Caco-2 (cell line): Measurements from ENCODE around the gene MT1E. TPM values are rescaled to one million over a fixed set of nuclear protein-coding genes. Genes with fewer than 3 reads are reported as not detected.

ENCODE experiments used
- BruUV-seq: library from RNA; stranded (reverse); fragments of 400-500 nt; replicated peaks from 2 replicates; lab custom pipeline; 2021; lab: Mats Ljungman, UMichigan
- CTCF ChIA-PET: fragments of 300-600 bp; sonication (Branson Sonifier 250); formaldehyde crosslinking; loops from one replicate; lab custom pipeline; 2022; ENCODE audit warnings: antibody characterized with exemption; lab: Charles Lee
- POLR2A ChIA-PET: fragments of 300-600 bp; sonication (Branson Sonifier 250); formaldehyde crosslinking; loops from one replicate; lab custom pipeline; 2022; ENCODE audit warnings: antibody characterized with exemption; lab: Charles Lee
- DNase-seq, 2 experiments: peaks; one replicate each; pipeline versions ENCODE4 v3.0.0 to v3.0.0-alpha.2; 2020 to 2022
- H3K27me3 ChIP-seq: replicated peaks from 2 replicates; pipeline ENCODE4 v1.6.0; 2011; ENCODE audit warnings: low read length; ENCODE audit not compliant: control insufficient read depth, insufficient read depth
- H3K36me3 ChIP-seq: 2 replicates; pipeline ENCODE4 v1.5.1; 2011; ENCODE audit warnings: low read length; ENCODE audit not compliant: control insufficient read depth, insufficient read depth
- H3K4me1 ChIP-seq: fragments of 250-450 bp; sonication (Bioruptor Pico); 2 replicates; pipeline ENCODE4 v1.5.1; 2020; ENCODE audit warnings: mild to moderate bottlenecking
- H3K4me3 ChIP-seq: 2 replicates; pipeline ENCODE4 v1.5.1; 2011; ENCODE audit warnings: low read depth, mild to moderate bottlenecking, control low read depth, low read length
- H3K9me3 ChIP-seq: fragments of 250-450 bp; sonication (Bioruptor Pico); 2 replicates; pipeline ENCODE4 v1.5.1; 2020; ENCODE audit warnings: mild to moderate bottlenecking, moderate library complexity
- H3K27ac Mint-ChIP-seq: one replicate; pipeline ENCODE4 v1.8.0; 2022; ENCODE audit warnings: mixed read lengths; ENCODE audit not compliant: unreplicated experiment
- H3K27me3 Mint-ChIP-seq: one replicate; pipeline ENCODE4 v1.8.0; 2022; ENCODE audit warnings: mixed read lengths; ENCODE audit not compliant: insufficient read depth, unreplicated experiment
- H3K36me3 Mint-ChIP-seq: one replicate; pipeline ENCODE4 v1.8.0; 2022; ENCODE audit warnings: mild to moderate bottlenecking, mixed read lengths; ENCODE audit not compliant: insufficient read depth, unreplicated experiment
- H3K4me1 Mint-ChIP-seq: one replicate; pipeline ENCODE4 v1.8.0; 2022; ENCODE audit warnings: low read depth, mixed read lengths; ENCODE audit not compliant: unreplicated experiment
- H3K4me3 Mint-ChIP-seq: one replicate; pipeline ENCODE4 v1.8.0; 2022; ENCODE audit warnings: mild to moderate bottlenecking, moderate library complexity, mixed read lengths; ENCODE audit not compliant: unreplicated experiment
- H3K9me3 Mint-ChIP-seq: one replicate; pipeline ENCODE4 v1.8.0; 2022; ENCODE audit warnings: mixed read lengths; ENCODE audit not compliant: unreplicated experiment
- intact Hi-C: fragments of 100-400 bp; cut with micrococcal nuclease; formaldehyde crosslinking; loops from one replicate; pipeline ENCODE4 v1.10.0; 2022; ENCODE audit not compliant: unreplicated experiment
- total RNA-seq: library from RNA; stranded (reverse); gene quantifications from 2 replicates; pipeline ENCODE4 v1.2.3, GENCODE V29; 2022
- TF ChIP-seq, protein P1 (sequence below), 2 experiments: fragments of 200-600 bp in 1 of 2; IDR thresholded peaks; 1 replicate in 1 of 2; 2 replicates in 1 of 2; pipeline versions ENCODE4 v1.5.1 to v1.8.0; 2011 to 2022; ENCODE audit warnings: antibody characterized with exemption in 1 of 2, control low read depth in 1 of 2, inconsistent platforms in 1 of 2, low read depth in 1 of 2, low read length in 1 of 2, mild to moderate bottlenecking in 1 of 2, moderate library complexity in 1 of 2; ENCODE audit not compliant: insufficient read depth in 1 of 2, severe bottlenecking in 1 of 2, unreplicated experiment in 1 of 2

Gene MT1E
- total RNA-seq, 1 experiment from 2014 or later: 2.0 TPM

DNA sequence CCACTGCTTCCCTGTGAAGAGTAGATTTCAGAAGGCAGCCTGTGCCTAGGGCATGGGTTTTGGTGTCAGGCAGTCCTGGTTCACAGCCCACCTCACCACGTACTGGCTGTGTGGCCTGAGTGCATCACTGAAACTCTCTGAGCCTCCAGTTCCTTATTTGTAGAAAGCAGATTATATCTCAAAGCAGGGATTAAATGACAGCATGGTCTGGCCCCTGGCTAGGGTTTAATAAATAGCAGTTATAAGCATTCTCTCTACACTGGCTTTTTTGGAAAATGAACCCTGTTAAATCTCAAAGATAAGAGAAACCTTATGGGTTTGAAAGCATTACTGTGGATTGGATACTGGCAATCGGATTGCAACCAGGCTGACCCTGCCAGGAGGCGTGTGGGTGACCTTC is 4.0 kb downstream of the MT1E start:
- Histone ChIP-seq H3K9me3 (no peaks in the 10 kb centered on the region), H3K36me3 (no peaks in the 10 kb centered on the region), H3K4me1 (no peaks in the 10 kb centered on the region), H3K27me3 (peaks cover 6% of the 10 kb centered on the region; the same call in 1 of the 2 replicates), H3K4me3 (no peak overlapping the region)
- ChIA-PET POLR2A (no interaction called here), CTCF (interaction anchor here (0.6 kb wide), 1 partner anchor 11 kb away, joined by 3 read pairs; no protein-coding TSS in a partner anchor)
- Mint-ChIP-seq H3K36me3 (no peaks in the 10 kb centered on the region), H3K9me3 (no peaks in the 10 kb centered on the region), H3K4me3 (no peak overlapping the region), H3K4me1 (peaks cover 5% of the 10 kb centered on the region), H3K27me3 (peaks cover 24% of the 10 kb centered on the region), H3K27ac (no peak overlapping the region)
- intact Hi-C loops: no loop called here
- TF ChIP-seq, protein P1, sequence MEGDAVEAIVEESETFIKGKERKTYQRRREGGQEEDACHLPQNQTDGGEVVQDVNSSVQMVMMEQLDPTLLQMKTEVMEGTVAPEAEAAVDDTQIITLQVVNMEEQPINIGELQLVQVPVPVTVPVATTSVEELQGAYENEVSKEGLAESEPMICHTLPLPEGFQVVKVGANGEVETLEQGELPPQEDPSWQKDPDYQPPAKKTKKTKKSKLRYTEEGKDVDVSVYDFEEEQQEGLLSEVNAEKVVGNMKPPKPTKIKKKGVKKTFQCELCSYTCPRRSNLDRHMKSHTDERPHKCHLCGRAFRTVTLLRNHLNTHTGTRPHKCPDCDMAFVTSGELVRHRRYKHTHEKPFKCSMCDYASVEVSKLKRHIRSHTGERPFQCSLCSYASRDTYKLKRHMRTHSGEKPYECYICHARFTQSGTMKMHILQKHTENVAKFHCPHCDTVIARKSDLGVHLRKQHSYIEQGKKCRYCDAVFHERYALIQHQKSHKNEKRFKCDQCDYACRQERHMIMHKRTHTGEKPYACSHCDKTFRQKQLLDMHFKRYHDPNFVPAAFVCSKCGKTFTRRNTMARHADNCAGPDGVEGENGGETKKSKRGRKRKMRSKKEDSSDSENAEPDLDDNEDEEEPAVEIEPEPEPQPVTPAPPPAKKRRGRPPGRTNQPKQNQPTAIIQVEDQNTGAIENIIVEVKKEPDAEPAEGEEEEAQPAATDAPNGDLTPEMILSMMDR (IDR thresholded peaks at IDR 0.05; ENCODE audit: insufficient read depth in 1 of 2, low read depth in 1 of 2, low read length in 1 of 2, severe bottlenecking in 1 of 2, unreplicated experiment in 1 of 2): no peak
- BruUV-seq: no TSS peak
- no peak for DNase-seq

DNA sequence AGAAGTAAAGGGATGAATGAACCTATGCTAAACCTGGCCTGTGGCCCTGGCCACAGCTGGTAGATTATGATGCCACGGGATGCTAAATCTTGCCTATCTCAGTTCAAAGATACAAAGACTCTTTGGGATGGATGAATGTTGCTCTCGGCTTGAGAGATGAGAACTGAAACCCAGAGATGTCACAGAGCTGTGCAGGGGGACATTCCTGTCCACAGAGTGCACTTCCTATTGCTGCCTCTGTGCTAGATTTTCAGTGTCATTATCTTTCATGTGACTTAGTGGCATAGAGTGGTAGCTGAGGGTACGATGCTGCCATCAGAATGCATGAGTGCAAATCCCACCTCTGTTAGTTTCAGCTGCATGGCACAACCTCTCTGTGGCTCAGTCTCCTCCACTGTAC is 4.6 kb downstream of the MT1E start:
- H3K27me3 ChIP-seq: peaks cover 6% of the 10 kb centered on the region; the same call in 1 of the 2 replicates
- POLR2A ChIA-PET: no interaction called here
- no peak overlapping the region for H3K4me3 Mint-ChIP-seq

GRCh38 chr16:56631197-56631596 is 5.6 kb downstream of the MT1E start:
- no peaks in the 10 kb centered on the region for H3K36me3 Mint-ChIP-seq
- Histone ChIP-seq H3K4me3 (no peak overlapping the region), H3K4me1 (no peaks in the 10 kb centered on the region), H3K9me3 (no peaks in the 10 kb centered on the region), H3K36me3 (no peaks in the 10 kb centered on the region), H3K27me3 (peaks cover 6% of the 10 kb centered on the region; the same call in 1 of the 2 replicates)
- peaks cover 28% of the 10 kb centered on the region for H3K27me3 Mint-ChIP-seq
- POLR2A ChIA-PET: no interaction called here
- no peak overlapping the region for H3K4me3 Mint-ChIP-seq
- no peaks in the 10 kb centered on the region for H3K9me3 Mint-ChIP-seq
- TF ChIP-seq, protein P1 (IDR thresholded peaks at IDR 0.05; ENCODE audit: insufficient read depth in 1 of 2, low read depth in 1 of 2, low read length in 1 of 2, severe bottlenecking in 1 of 2, unreplicated experiment in 1 of 2): no peak
- CTCF ChIA-PET: no interaction called here
- no peak for DNase-seq
- intact Hi-C loops: no loop called here
- peaks cover 5% of the 10 kb centered on the region for H3K4me1 Mint-ChIP-seq
- no peak overlapping the region for H3K27ac Mint-ChIP-seq
- no TSS peak for BruUV-seq

More for the DNA sequence above, 4.6 kb downstream of the MT1E start:
- Histone ChIP-seq H3K9me3 (no peaks in the 10 kb centered on the region), H3K36me3 (no peaks in the 10 kb centered on the region), H3K4me3 (no peak overlapping the region), H3K4me1 (no peaks in the 10 kb centered on the region)
- Mint-ChIP-seq H3K36me3 (no peaks in the 10 kb centered on the region), H3K27me3 (peaks cover 30% of the 10 kb centered on the region), H3K9me3 (no peaks in the 10 kb centered on the region), H3K27ac (no peak overlapping the region), H3K4me1 (peaks cover 5% of the 10 kb centered on the region)
- TF ChIP-seq, protein P1 (IDR thresholded peaks at IDR 0.05; ENCODE audit: insufficient read depth in 1 of 2, low read depth in 1 of 2, low read length in 1 of 2, severe bottlenecking in 1 of 2, unreplicated experiment in 1 of 2): no peak
- intact Hi-C loops: no loop called here
- no TSS peak for BruUV-seq
- CTCF ChIA-PET: interaction anchor here (0.6 kb wide), 2 partner anchors 11 to 22 kb away, joined by 3 read pairs; partner anchors contain the start of gene MT2A
- DNase-seq: no peak
